Epidermal melanocyte (primary cell): Measurements from ENCODE around the gene STMN3.
"Not testable (repeated sequence)": the region's sequence is repeated elsewhere in the genome, so short reads cannot be mapped to it uniquely, and the experiment has no call there.

Source experiments
- DNase-seq: peaks from one replicate; pipeline ENCODE4 v3.0.0; 2011; ENCODE audit warnings: low spot score; ENCODE audit not compliant: insufficient read length

The STMN3 gene

GRCh38 chr20:63639093-63639975 lies 13.9 kb downstream of the STMN3 start:
- no peak for DNase-seq

- no peak for DNase-seq
These were observed 16.2 kb downstream of the STMN3 start for GRCh38 chr20:63636752-63637628.

- no peak for DNase-seq
These were observed 17.6 kb downstream of the STMN3 start for GRCh38 chr20:63635431-63636141.

GRCh38 chr20:63633732-63634131 lies 19.5 kb downstream of the STMN3 start:
- DNase-seq: no peak

- not testable (repeated sequence) for DNase-seq
These were observed 21.8 kb downstream of the STMN3 start for GRCh38 chr20:63631426-63631825.

GRCh38 chr20:63630956-63631355 lies 22.3 kb downstream of the STMN3 start:
- DNase-seq: not testable (repeated sequence)

GRCh38 chr20:63628246-63628975 lies 24.8 kb downstream of the STMN3 start:
- DNase-seq: peak; percentile 63

GRCh38 chr20:63627751-63628245 lies 25.4 kb downstream of the STMN3 start:
- peak; percentile 0 for DNase-seq

- peak; percentile 99 for DNase-seq
These were observed 26.0 kb downstream of the STMN3 start for GRCh38 chr20:63627129-63627750.

GRCh38 chr20:63626424-63627128 lies 26.6 kb downstream of the STMN3 start, which contains the start of gene GMEB2:
GMEB2 (minus strand) TSS chr20:63627101; CDS start chr20:63619397, 7,704 bp downstream.
- peak; percentile 93 for DNase-seq

GRCh38 chr20:63625771-63626423 lies 27.3 kb downstream of the STMN3 start:
- DNase-seq: peak; percentile 29

- peak; percentile 5 for DNase-seq
These were observed 28.7 kb downstream of the STMN3 start for GRCh38 chr20:63624486-63624885.

- DNase-seq: no peak
These were observed 30.5 kb downstream of the STMN3 start for GRCh38 chr20:63622732-63623131.

- DNase-seq: no peak
These were observed 31.1 kb downstream of the STMN3 start for GRCh38 chr20:63622096-63622495.

- no peak for DNase-seq
These were observed 32.2 kb downstream of the STMN3 start for GRCh38 chr20:63620991-63621390.

- DNase-seq: peak; percentile 7
These were observed 33.7 kb downstream of the STMN3 start for GRCh38 chr20:63619505-63619904.

GRCh38 chr20:63619086-63619485 lies 34.1 kb downstream of the STMN3 start:
- peak; percentile 10 for DNase-seq

- peak; percentile 15 for DNase-seq
These were observed 34.8 kb downstream of the STMN3 start for GRCh38 chr20:63618291-63618980.
